HepG2 (cell line): ENCODE data around the gene VRK2. TPM values are rescaled to one million over a fixed set of nuclear protein-coding genes. Genes with fewer than 3 reads are reported as not detected.

Experiments used
- ATAC-seq: fragments of 200-7000 bp; cut with Tn5 transposase; 3 replicates; pipeline ENCODE4 v1.9.1; 2020; ENCODE audit warnings: mild to moderate bottlenecking, moderate library complexity
- BruUV-seq: library from RNA; stranded (reverse); fragments of 400-500 nt; replicated peaks from 2 replicates; lab custom pipeline; 2021; lab: Mats Ljungman, UMichigan
- CTCF ChIA-PET: fragments of 300-600 bp; formaldehyde crosslinking; extraction: SDS; loops from one replicate; lab custom pipeline; 2021; ENCODE audit warnings: low total read pairs, inconsistent platforms, low intra/inter-chr PET ratio; lab: Yijun Ruan, JAX
- POLR2A ChIA-PET: fragments of 350-600 bp; sonication (Branson Sonifier 250); formaldehyde crosslinking; loops from one replicate; lab custom pipeline; 2020; ENCODE audit warnings: antibody characterized with exemption, inconsistent platforms; lab: Yijun Ruan, JAX
- DNase-seq: peaks from one replicate; pipeline ENCODE4 v3.0.0-alpha.2; 2015; ENCODE audit warnings: low spot score
- FAIRE-seq: peaks from 3 replicates; lab custom pipeline; 2011; peaks lifted over from hg19 to GRCh38; lab: Jason Lieb, UNC
- H2AFZ ChIP-seq: one replicate; pipeline ENCODE4 v1.6.1; 2011; ENCODE audit warnings: low read length, inconsistent platforms
- H3K27ac ChIP-seq: fragments of 300-600 bp; 3 replicates; pipeline ENCODE4 v1.8.0; 2011; ENCODE audit warnings: mixed run types, mild to moderate bottlenecking, mixed read lengths, low read length, inconsistent platforms; ENCODE audit not compliant: insufficient read depth; ENCODE audit errors: extremely low read length
- H3K27me3 ChIP-seq, 2 experiments: fragments of 200-600 bp in 1 of 2; 2 replicates in 1 of 2; 3 replicates in 1 of 2; pipeline versions ENCODE4 v1.6.0 to v1.8.0; 2011; ENCODE audit warnings: low read length in 2 of 2, mild to moderate bottlenecking in 2 of 2, moderate library complexity in 2 of 2, inconsistent platforms in 1 of 2; ENCODE audit not compliant: insufficient read depth in 2 of 2, control insufficient read depth in 1 of 2
- H3K36me3 ChIP-seq, 2 experiments: fragments of 200-600 bp in 1 of 2; replicated peaks in 1 of 2; 2 replicates in 1 of 2; 3 replicates in 1 of 2; pipeline versions ENCODE4 v1.5.1 to v1.8.0; 2011; ENCODE audit warnings: low read length in 2 of 2, inconsistent platforms in 1 of 2; ENCODE audit not compliant: insufficient read depth in 2 of 2, control insufficient read depth in 1 of 2
- H3K4me1 ChIP-seq: 2 replicates; pipeline ENCODE4 v1.5.1; 2012; ENCODE audit warnings: low read length, inconsistent platforms; ENCODE audit not compliant: insufficient read depth
- H3K4me2 ChIP-seq: 2 replicates; pipeline ENCODE4 v1.6.0; 2011; ENCODE audit warnings: low read depth, low read length, inconsistent platforms
- H3K4me3 ChIP-seq, 3 experiments: fragments of 200-600 bp in 1 of 3; sonication (generic), shearing (Covaris generic) in 1 of 3; replicated peaks in 1 of 3; 2 replicates each; pipeline ENCODE4 v1.5.1; 2011 to 2016; ENCODE audit warnings: low read length in 3 of 3, inconsistent platforms in 2 of 3, low read depth in 2 of 3, mild to moderate bottlenecking in 2 of 3, control low read depth in 1 of 3, mixed read lengths in 1 of 3; ENCODE audit not compliant: insufficient read depth in 1 of 3
- H3K79me2 ChIP-seq: one replicate; pipeline ENCODE4 v1.6.1; 2011; ENCODE audit warnings: low read length, inconsistent platforms; ENCODE audit not compliant: insufficient read depth
- H3K9ac ChIP-seq: 2 replicates; pipeline ENCODE4 v1.6.0; 2011; ENCODE audit warnings: mild to moderate bottlenecking, low read depth, low read length, inconsistent platforms; ENCODE audit not compliant: insufficient read depth
- H3K9me3 ChIP-seq: 2 replicates; pipeline ENCODE4 v1.5.1; 2012; ENCODE audit warnings: mild to moderate bottlenecking, low read length
- H4K20me1 ChIP-seq: 2 replicates; pipeline ENCODE4 v1.6.0; 2011; ENCODE audit warnings: inconsistent platforms, mild to moderate bottlenecking, low read length, moderate library complexity; ENCODE audit not compliant: insufficient read depth
- ARID2 ChIP-seq: sonication (generic); formaldehyde crosslinking; IDR thresholded peaks from 2 replicates; pipeline ENCODE4 v1.8.1; 2022; ENCODE audit warnings: mild to moderate bottlenecking, missing genetic modification reagents, borderline replicate concordance
- GPBP1L1 ChIP-seq: sonication (generic); formaldehyde crosslinking; IDR thresholded peaks from 2 replicates; pipeline ENCODE4 v1.5.0; 2020; ENCODE audit warnings: mild to moderate bottlenecking, missing genetic modification reagents
- HNF1A ChIP-seq, 2 experiments: sonication (generic) in 1 of 2; formaldehyde crosslinking in 1 of 2; IDR thresholded peaks; 2 replicates each; pipeline versions ENCODE4 v1.4.0 to v1.6.1; 2016 to 2020; ENCODE audit warnings: borderline replicate concordance in 1 of 2, low read depth in 1 of 2, mild to moderate bottlenecking in 1 of 2, missing genetic modification reagents in 1 of 2
- MEIS1 ChIP-seq: sonication (generic); formaldehyde crosslinking; IDR thresholded peaks from 2 replicates; pipeline ENCODE4 v1.9.0; 2021; ENCODE audit warnings: mild to moderate bottlenecking, missing genetic modification reagents, moderate library complexity, borderline replicate concordance
- MTF2 ChIP-seq: sonication (generic); formaldehyde crosslinking; IDR thresholded peaks from 2 replicates; pipeline ENCODE4 v1.5.0; 2020; ENCODE audit warnings: missing genetic modification reagents, borderline replicate concordance
- SMARCC2 ChIP-seq: fragments of 450-650 bp; IDR thresholded peaks from 2 replicates; pipeline ENCODE4 v1.6.1; 2017; ENCODE audit warnings: antibody characterized with exemption, mild to moderate bottlenecking
- SYNCRIP ChIP-seq: fragments of 200-400 bp; formaldehyde crosslinking; IDR thresholded peaks from 2 replicates; pipeline ENCODE4 v1.6.1; 2018; ENCODE audit warnings: mild to moderate bottlenecking, low read depth, low read length; ENCODE audit not compliant: insufficient read depth
- ZC3H4 ChIP-seq: sonication (generic); formaldehyde crosslinking; IDR thresholded peaks from 2 replicates; pipeline ENCODE4 v1.4.0; 2020; ENCODE audit warnings: missing genetic modification reagents, borderline replicate concordance
- ZFP82 ChIP-seq: sonication (generic); formaldehyde crosslinking; IDR thresholded peaks from 2 replicates; pipeline ENCODE4 v1.5.1; 2020; ENCODE audit warnings: mild to moderate bottlenecking, missing genetic modification reagents, borderline replicate concordance
- ZKSCAN1 ChIP-seq: fragments of 150-350 bp; IDR thresholded peaks from 2 replicates; pipeline ENCODE4 v1.6.1; 2014; ENCODE audit warnings: low read length
- ZNF160 ChIP-seq: sonication (generic); formaldehyde crosslinking; IDR thresholded peaks from 2 replicates; pipeline ENCODE4 v1.8.0; 2022; ENCODE audit warnings: mild to moderate bottlenecking, inconsistent platforms, missing genetic modification reagents
- ZNF441 ChIP-seq: sonication (generic); formaldehyde crosslinking; IDR thresholded peaks from 2 replicates; pipeline ENCODE4 v1.7.0; 2021; ENCODE audit warnings: missing genetic modification reagents, borderline replicate concordance
- ZNF598 ChIP-seq: sonication (generic); formaldehyde crosslinking; IDR thresholded peaks from 2 replicates; pipeline ENCODE4 v1.5.1; 2020; ENCODE audit warnings: mild to moderate bottlenecking, missing genetic modification reagents, borderline replicate concordance
- ZNF792 ChIP-seq: IDR thresholded peaks from 2 replicates; pipeline ENCODE4 v1.6.1; 2016
- WGBS: methylation state at CpG from one replicate; pipeline ENCODE4 v1.1.6; 2017; ENCODE audit warnings: low lambda C conversion rate; 5-methylcytosine and 5-hydroxymethylcytosine counted together
- in situ Hi-C: cut with HindIII; loops from 2 replicates; pipeline ENCODE4 v1.10.0; 2017; ENCODE audit warnings: low pct_unique_long_range_greater_than_20kb; ENCODE audit not compliant: extremely low pct_ligation_motif_present
- intact Hi-C: fragments of 100-400 bp; cut with micrococcal nuclease; formaldehyde crosslinking; loops from one replicate; pipeline ENCODE4 v1.10.0; 2022; ENCODE audit not compliant: unreplicated experiment
- polyA plus RNA-seq, 8 experiments: library from polyadenylated mRNA; depleted of rRNA in 3 of 8; stranded (reverse) in 7 of 8; unstranded in 1 of 8; fragments of >200 nt; fragmentation: Illumina TruSeq in 4 of 8; extraction: Trizol in 4 of 8; gene quantifications; 2 replicates each; pipeline versions ENCODE4 v1.2.1 to v1.2.3, GENCODE V29; 2011 to 2016; ENCODE audit warnings: low read depth in 4 of 8, missing spikeins in 1 of 8, mixed read lengths in 1 of 8; ENCODE audit not compliant: insufficient read depth in 1 of 8
- total RNA-seq, 5 experiments: library from RNA; depleted of rRNA; stranded (reverse); fragments of >200 nt; fragmentation: Illumina TruSeq; extraction: Trizol; gene quantifications; 2 replicates each; pipeline ENCODE4 v1.2.3, GENCODE V29; 2016; ENCODE audit warnings: low read depth in 1 of 5

The VRK2 gene
- total and polyA plus RNA-seq, 2 of the 13 experiments (the other 11 are each of a cell fraction or from before 2014, with no cell fraction given), result 13.3 to 29.1 TPM

GRCh38 chr2:58073751-58074150 lies 27.1 kb downstream of the VRK2 start:
- Histone ChIP-seq H4K20me1 (no peaks in the 10 kb centered on the region), H3K4me2 (no peak overlapping the region), H2AFZ (no peak overlapping the region), H3K9me3 (no peaks in the 10 kb centered on the region), H3K9ac (no peak overlapping the region), H3K27ac (no peak overlapping the region), H3K36me3 (0 out of 5 replicates have a peak, but pooled peaks cover 0 to 4% of the 10 kb centered on the region in 2 experiments), H3K4me1 (no peaks in the 10 kb centered on the region), H3K4me3 (no peak overlapping the region), H3K27me3 (no peaks in the 10 kb centered on the region), H3K79me2 (peaks cover 6% of the 10 kb centered on the region)
- intact Hi-C loops, result no loop called here
- ATAC-seq (no peak), DNase-seq (no peak), FAIRE-seq (no peak)
- no peak for TF ChIP-seq ZNF441 (CRISPR knock-in tag)
- TF ChIP-seq MEIS1 (CRISPR knock-in tag), result no peak
- no peak for TF ChIP-seq HNF1A (IDR thresholded peaks at IDR 0.05; ENCODE audit: low read depth)
- TF ChIP-seq HNF1A (CRISPR knock-in tag; IDR thresholded peaks at IDR 0.05; ENCODE audit: borderline replicate concordance), result no peak
- no peak for TF ChIP-seq ARID2 (CRISPR knock-in tag)
- TF ChIP-seq ZKSCAN1, result no peak
- no peak for TF ChIP-seq ZNF160 (CRISPR knock-in tag)
- TF ChIP-seq ZNF792 (CRISPR knock-in tag), result no peak
- TF ChIP-seq ZNF598 (CRISPR knock-in tag), result no peak
- TF ChIP-seq GPBP1L1, result no peak
- TF ChIP-seq ZC3H4 (CRISPR knock-in tag), result no peak
- no peak for TF ChIP-seq SYNCRIP
- no peak for TF ChIP-seq SMARCC2
- no peak for TF ChIP-seq ZFP82 (CRISPR knock-in tag)
- no peak for TF ChIP-seq MTF2 (CRISPR knock-in tag)
- 96% methylated on average over 3 of the region's 3 CpGs for WGBS
- in situ Hi-C loops, result no loop called here
- ChIA-PET CTCF (no interaction called here), POLR2A (no interaction called here)
- no TSS peak for BruUV-seq
